ENCODE results near the gene PTPRK.

DNA sequence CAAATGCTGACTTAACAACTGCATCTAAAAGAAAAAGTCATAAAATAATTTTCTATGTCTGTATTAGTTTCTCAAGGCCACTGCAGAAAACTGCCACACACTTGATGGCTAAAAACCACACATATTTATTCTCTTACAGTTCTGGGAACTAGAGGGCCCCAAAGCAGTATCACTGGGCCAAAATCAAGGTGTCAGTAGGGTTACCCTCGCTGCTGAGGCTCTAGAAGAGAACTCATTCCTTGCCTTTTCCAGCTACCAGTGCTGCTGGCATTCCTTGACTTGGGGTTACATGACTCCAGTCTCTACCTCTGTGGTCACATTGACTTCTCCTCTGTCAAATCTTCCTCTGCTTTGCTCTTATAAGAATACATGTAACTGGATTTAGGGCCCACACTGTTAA is 494.9 kb downstream of the PTPRK start:
- TF ChIP-seq, protein P1, sequence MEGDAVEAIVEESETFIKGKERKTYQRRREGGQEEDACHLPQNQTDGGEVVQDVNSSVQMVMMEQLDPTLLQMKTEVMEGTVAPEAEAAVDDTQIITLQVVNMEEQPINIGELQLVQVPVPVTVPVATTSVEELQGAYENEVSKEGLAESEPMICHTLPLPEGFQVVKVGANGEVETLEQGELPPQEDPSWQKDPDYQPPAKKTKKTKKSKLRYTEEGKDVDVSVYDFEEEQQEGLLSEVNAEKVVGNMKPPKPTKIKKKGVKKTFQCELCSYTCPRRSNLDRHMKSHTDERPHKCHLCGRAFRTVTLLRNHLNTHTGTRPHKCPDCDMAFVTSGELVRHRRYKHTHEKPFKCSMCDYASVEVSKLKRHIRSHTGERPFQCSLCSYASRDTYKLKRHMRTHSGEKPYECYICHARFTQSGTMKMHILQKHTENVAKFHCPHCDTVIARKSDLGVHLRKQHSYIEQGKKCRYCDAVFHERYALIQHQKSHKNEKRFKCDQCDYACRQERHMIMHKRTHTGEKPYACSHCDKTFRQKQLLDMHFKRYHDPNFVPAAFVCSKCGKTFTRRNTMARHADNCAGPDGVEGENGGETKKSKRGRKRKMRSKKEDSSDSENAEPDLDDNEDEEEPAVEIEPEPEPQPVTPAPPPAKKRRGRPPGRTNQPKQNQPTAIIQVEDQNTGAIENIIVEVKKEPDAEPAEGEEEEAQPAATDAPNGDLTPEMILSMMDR (conservative IDR thresholded peaks at IDR 0.05 in 1 of 2, IDR thresholded peaks at IDR 0.05 in 1 of 2; ENCODE audit: extremely low read depth in 1 of 2, insufficient read depth in 1 of 2, low read depth in 1 of 2, low read length in 2 of 2) = no peak
- TF ChIP-seq EZH2 (IDR thresholded peaks at IDR 0.05; ENCODE audit: borderline replicate concordance, low read length) = no peak
